Activated T-helper 1 cell treated with anti-CD3 and anti-CD28 coated beads, Interleukin-12 subunit alpha, Interleukin-12 subunit beta, Interleukin-2, Interleukin-4 antibody, amounts not matched to agents 30 ng/mL and 10 ng/mL and 1 ng/mL, durations not matched to agents 14 hours and 24 hours and 36 hours (primary cell): ENCODE data around the gene RITA1. TPM values are rescaled to one million over a fixed set of nuclear protein-coding genes. Genes with fewer than 3 reads are reported as not detected.

Experiments
- DNase-seq: peaks from one replicate; pipeline ENCODE4 v3.0.0; 2021; ENCODE audit warnings: low spot score
- H3K27ac Mint-ChIP-seq: one replicate; pipeline ENCODE4 v1.8.0; 2021; ENCODE audit warnings: mild to moderate bottlenecking, mixed read lengths
- H3K27me3 Mint-ChIP-seq: one replicate; pipeline ENCODE4 v1.8.0; 2022; ENCODE audit warnings: mild to moderate bottlenecking, moderate library complexity, mixed read lengths; ENCODE audit not compliant: insufficient read depth
- H3K36me3 Mint-ChIP-seq: one replicate; pipeline ENCODE4 v1.8.0; 2021; ENCODE audit warnings: low read depth, mixed read lengths
- H3K4me1 Mint-ChIP-seq: one replicate; pipeline ENCODE4 v1.8.0; 2021; ENCODE audit warnings: low read depth, mixed read lengths
- H3K4me3 Mint-ChIP-seq: one replicate; pipeline ENCODE4 v1.8.0; 2021; ENCODE audit warnings: mild to moderate bottlenecking, moderate library complexity, mixed read lengths
- H3K9me3 Mint-ChIP-seq: one replicate; pipeline ENCODE4 v1.8.0; 2021; ENCODE audit warnings: mixed read lengths
- intact Hi-C: fragments of 100-400 bp; cut with micrococcal nuclease; formaldehyde crosslinking; loops from one replicate; pipeline ENCODE4 v1.15.1; 2024
- total RNA-seq: library from RNA; stranded (reverse); gene quantifications from 2 replicates; pipeline ENCODE4 v1.2.3, GENCODE V29; 2022

Gene RITA1
- total RNA-seq, 1 donor from 2014 or later: 31.4 TPM

DNA sequence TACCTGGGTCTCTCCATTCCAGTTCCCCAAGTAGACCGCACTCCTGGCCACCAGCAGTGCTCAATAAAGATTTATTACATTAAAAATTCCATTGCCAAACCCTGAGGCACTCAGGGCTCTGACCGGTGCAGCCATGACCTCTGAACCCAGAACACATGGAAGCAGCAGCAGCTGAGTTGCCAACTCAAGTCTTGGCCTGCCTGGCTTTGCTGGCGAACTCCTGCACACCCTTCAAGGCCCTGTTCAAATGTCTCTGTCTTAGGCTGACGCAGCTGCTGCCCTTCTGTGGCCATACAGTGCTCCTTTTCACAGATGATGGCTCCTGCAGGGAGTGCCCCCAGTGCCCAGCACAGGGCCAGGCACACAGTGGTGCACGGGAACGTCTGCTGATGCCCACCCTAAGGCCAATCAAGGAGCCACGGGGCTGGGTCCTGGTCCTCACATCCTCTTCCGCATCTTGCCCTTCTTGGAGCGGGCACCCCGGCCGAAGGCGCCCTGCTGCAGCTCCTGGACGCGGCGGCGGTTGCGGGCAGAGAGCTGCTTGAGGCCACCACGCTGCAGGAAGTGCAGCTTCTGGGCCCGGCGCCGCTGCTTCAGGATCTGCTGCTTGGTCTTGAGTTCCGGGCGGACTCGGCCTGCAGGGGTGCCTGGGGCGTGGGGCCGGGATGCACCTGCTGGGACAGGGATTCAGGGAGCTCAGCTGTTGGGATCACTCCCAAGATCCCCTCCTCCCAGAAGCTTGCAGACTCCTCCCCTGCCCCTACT is 26.9 kb upstream of the RITA1 start:
- H3K4me3 Mint-ChIP-seq: no peak overlapping the region
- peaks cover 39% of the 10 kb centered on the region for H3K36me3 Mint-ChIP-seq
- no peak for DNase-seq
- H3K4me1 Mint-ChIP-seq: no peaks in the 10 kb centered on the region
- H3K27me3 Mint-ChIP-seq: peaks cover 8% of the 10 kb centered on the region
- no peaks in the 10 kb centered on the region for H3K9me3 Mint-ChIP-seq
- intact Hi-C loops: no loop called here
- H3K27ac Mint-ChIP-seq: no peak overlapping the region

DNA sequence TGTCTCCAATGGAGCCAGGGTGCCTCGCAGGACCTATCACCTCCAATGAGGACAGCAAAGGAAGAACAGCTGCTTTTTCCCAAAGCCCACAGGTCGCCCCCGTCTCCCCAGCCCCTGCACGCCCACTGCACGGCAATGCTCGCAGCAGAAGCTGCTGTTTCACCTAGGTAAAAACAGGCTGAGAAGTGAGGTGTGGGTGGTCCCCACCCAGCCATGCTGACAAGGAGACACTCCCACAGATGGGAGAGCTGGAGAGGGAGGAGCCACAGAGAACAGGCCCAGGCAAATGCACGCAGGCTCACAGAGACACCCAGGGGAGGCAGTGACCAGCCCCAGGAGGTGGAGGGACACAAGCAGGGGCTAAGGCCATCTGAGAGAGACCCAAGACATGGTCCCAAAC is 25.6 kb upstream of the RITA1 start:
- intact Hi-C loops: no loop called here
- H3K27ac Mint-ChIP-seq: no peak overlapping the region

GRCh38 chr12:113161415-113162016 is 24.0 kb upstream of the RITA1 start:
- intact Hi-C loops: no loop called here
- H3K27ac Mint-ChIP-seq: no peak overlapping the region
- no peaks in the 10 kb centered on the region for H3K9me3 Mint-ChIP-seq
- no peak for DNase-seq
- H3K4me3 Mint-ChIP-seq: no peak overlapping the region
- no peaks in the 10 kb centered on the region for H3K4me1 Mint-ChIP-seq
- peaks cover 46% of the 10 kb centered on the region for H3K36me3 Mint-ChIP-seq
- H3K27me3 Mint-ChIP-seq: peaks cover 2% of the 10 kb centered on the region

More for the DNA sequence above, 25.6 kb upstream of the RITA1 start:
- DNase-seq: no peak
- no peaks in the 10 kb centered on the region for H3K4me1 Mint-ChIP-seq
- H3K27me3 Mint-ChIP-seq: peaks cover 2% of the 10 kb centered on the region
- H3K4me3 Mint-ChIP-seq: no peak overlapping the region
- H3K9me3 Mint-ChIP-seq: no peaks in the 10 kb centered on the region
- H3K36me3 Mint-ChIP-seq: peaks cover 39% of the 10 kb centered on the region

DNA sequence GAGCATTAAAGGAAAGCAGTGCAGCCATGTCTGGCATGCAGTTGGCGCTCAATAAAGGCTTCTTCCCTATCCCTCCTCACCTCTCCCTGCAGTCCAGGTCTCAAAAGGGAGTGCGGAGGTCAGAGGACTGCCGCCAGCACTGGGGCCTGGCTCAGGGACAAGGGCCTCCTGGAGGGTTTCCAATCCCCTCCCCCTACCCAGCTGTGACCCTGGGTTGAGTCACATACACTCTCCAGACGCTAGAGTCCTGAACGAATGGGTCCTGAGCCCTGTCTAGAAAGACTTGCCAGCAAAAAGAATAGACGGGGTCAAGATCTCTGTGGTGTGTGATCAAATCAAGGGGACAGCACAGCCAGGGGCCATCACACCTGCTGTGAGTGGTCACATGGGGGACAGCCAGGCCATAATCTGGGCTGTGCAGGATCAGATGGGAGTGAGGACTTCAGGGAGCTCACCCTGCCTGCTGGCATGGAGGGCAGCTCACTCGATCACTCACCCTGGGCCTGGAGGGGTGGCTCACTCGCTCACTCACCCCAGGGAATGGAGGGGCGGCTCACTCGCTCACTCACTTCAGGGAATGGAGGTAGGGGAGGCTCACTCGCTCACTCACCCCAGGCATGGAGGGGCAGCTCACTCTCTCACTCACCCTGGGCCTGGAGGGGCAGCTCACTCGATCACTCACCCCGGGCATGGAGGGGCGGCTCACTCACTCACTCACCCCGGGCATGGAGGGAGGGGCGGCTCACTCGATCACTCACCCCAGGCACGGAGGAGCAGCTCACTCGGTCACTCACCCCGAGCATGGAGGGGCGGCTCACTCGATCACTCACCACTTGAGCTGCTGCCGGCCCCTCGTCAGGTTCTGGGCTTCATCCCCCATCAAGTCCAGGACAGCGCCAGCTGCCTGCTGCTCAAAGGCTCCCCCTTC is 23.2 kb upstream of the RITA1 start:
- intact Hi-C loops: no loop called here

GRCh38 chr12:113163030-113163360 is 22.5 kb upstream of the RITA1 start:
- no peaks in the 10 kb centered on the region for H3K9me3 Mint-ChIP-seq
- H3K4me3 Mint-ChIP-seq: no peak overlapping the region
- H3K27ac Mint-ChIP-seq: no peak overlapping the region
- H3K27me3 Mint-ChIP-seq: no peaks in the 10 kb centered on the region
- no peaks in the 10 kb centered on the region for H3K4me1 Mint-ChIP-seq
- intact Hi-C loops: no loop called here
- H3K36me3 Mint-ChIP-seq: peaks cover 42% of the 10 kb centered on the region
- no peak for DNase-seq

More for the DNA sequence above, 23.2 kb upstream of the RITA1 start:
- H3K27ac Mint-ChIP-seq: no peak overlapping the region
- no peaks in the 10 kb centered on the region for H3K4me1 Mint-ChIP-seq
- no peaks in the 10 kb centered on the region for H3K27me3 Mint-ChIP-seq
- no peak for DNase-seq
- H3K36me3 Mint-ChIP-seq: peaks cover 46% of the 10 kb centered on the region
- no peaks in the 10 kb centered on the region for H3K9me3 Mint-ChIP-seq
- H3K4me3 Mint-ChIP-seq: no peak overlapping the region

DNA sequence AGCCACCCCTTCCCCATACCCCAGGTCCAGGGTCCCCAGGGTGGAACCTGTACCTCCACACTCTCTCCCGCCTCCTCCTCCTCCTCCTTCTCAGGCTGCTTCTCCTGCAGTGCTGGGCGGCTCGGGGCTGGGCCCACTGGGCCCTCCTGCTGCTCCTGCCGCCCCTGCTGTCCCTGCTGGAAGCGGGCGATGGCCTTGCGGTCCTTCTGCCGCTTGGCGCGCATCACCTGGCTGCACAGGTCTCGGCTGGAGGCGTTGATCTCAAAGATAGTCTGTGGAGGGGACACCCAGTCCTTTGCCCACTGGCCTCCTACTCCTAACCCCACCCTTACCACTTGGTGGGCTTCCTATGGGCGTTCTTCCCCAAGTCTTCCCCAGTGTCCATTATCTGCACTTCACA is 21.5 kb upstream of the RITA1 start:
- intact Hi-C loops: no loop called here
- DNase-seq: no peak
- H3K4me3 Mint-ChIP-seq: no peak overlapping the region
- no peaks in the 10 kb centered on the region for H3K4me1 Mint-ChIP-seq
- H3K36me3 Mint-ChIP-seq: peaks cover 42% of the 10 kb centered on the region
- no peaks in the 10 kb centered on the region for H3K9me3 Mint-ChIP-seq
- no peaks in the 10 kb centered on the region for H3K27me3 Mint-ChIP-seq
- no peak overlapping the region for H3K27ac Mint-ChIP-seq

DNA sequence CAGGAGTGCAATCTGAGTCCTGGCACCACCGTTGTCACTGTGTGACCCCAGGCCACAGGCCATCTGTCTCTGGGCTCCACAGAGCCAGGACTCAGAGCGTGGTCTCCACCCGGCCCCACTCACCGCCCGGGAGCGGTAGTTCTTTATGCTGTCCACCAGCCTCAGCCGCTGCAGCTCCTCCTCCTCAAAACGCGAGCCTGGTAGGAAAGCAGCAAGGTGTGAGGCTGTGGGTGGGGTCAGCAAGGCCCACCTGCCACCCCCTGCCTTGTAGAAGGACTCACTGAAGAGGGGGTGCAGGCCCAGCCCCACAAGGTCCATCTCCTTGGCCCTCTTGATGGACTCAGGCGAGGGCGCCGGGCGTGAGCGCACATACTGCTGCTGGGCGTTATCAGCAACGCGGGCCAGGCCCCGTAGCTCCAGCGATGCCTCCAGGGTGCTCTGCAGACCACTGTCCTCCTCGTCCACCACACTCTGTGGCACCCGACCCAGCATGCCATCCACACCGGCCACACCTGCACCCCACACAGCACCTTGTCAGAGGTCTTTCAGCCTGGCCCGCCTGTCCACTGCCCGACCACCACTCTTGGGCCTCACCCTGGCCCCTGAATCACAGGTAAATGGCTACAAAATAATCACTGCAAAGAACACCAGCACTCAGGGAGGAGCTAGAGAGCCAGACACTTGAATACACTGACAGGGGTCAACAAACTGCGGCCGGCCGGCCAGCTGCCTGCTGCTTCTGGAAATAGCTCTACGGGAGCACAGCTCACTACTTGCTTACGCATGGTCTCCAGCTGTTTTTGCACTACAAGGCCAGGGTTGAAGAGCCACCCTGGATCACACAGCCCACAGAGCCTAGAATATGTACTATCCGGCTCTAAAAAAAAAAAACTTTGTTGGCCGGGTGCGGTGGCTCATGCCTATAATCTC is 19.7 kb upstream of the RITA1 start:
- intact Hi-C loops: no loop called here
- H3K4me1 Mint-ChIP-seq: no peaks in the 10 kb centered on the region
- peaks cover 40% of the 10 kb centered on the region for H3K36me3 Mint-ChIP-seq
- no peak for DNase-seq
- H3K27ac Mint-ChIP-seq: no peak overlapping the region
- H3K27me3 Mint-ChIP-seq: no peaks in the 10 kb centered on the region
- no peak overlapping the region for H3K4me3 Mint-ChIP-seq
- H3K9me3 Mint-ChIP-seq: no peaks in the 10 kb centered on the region

GRCh38 chr12:113167868-113168267 is 17.7 kb upstream of the RITA1 start:
- intact Hi-C loops: no loop called here
- H3K27me3 Mint-ChIP-seq: no peaks in the 10 kb centered on the region
- DNase-seq: no peak
- no peaks in the 10 kb centered on the region for H3K4me1 Mint-ChIP-seq
- no peak overlapping the region for H3K4me3 Mint-ChIP-seq
- H3K36me3 Mint-ChIP-seq: peaks cover 36% of the 10 kb centered on the region
- H3K9me3 Mint-ChIP-seq: no peaks in the 10 kb centered on the region
- no peak overlapping the region for H3K27ac Mint-ChIP-seq

DNA sequence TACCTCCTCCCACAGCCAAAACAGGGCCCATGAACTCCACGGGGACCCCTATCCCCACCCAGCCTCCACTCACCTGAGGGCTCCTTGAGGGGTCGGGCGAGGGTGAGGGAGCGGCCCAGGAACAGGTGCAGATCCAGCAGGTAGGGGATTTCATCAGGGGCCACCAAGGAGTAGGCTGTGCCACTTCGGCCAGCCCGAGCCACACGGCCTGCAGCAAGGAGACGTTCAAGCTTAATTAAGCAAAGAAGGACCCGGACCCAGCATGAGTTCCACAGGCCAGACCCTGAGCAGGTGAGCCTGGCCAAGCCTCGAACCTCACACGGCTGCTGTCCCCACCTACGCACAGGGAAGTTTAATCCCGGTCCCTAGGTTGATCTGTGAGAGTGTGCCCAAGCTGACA is 15.8 kb upstream of the RITA1 start:
- Mint-ChIP-seq H3K27ac (no peak overlapping the region), H3K4me3 (no peak overlapping the region), H3K27me3 (no peaks in the 10 kb centered on the region), H3K36me3 (peaks cover 37% of the 10 kb centered on the region), H3K4me1 (peaks cover 4% of the 10 kb centered on the region), H3K9me3 (no peaks in the 10 kb centered on the region)
- DNase-seq: no peak
- intact Hi-C loops: no loop called here

DNA sequence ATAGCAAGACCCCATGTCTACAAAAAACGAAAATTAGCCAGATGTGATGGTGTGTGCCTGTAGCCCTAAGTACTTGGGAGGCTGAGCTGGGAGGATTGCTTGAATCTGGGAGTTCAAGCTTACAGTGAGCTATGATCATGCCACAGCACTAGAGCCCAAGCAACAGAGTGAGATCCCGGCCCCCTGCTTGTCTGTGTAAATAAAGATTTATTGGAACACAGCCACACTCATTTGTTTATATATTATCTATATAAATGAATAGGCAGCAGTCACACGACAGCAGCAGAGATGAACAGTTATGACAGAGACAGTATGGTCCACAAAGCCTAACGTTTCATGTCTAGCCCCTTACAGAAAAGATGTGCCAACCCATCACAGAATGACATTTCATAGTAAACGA is 15.1 kb upstream of the RITA1 start:
- peaks cover 42% of the 10 kb centered on the region for H3K36me3 Mint-ChIP-seq
- no peaks in the 10 kb centered on the region for H3K27me3 Mint-ChIP-seq
- H3K9me3 Mint-ChIP-seq: no peaks in the 10 kb centered on the region
- H3K4me3 Mint-ChIP-seq: no peak overlapping the region
- intact Hi-C loops: no loop called here
- no peak for DNase-seq
- H3K27ac Mint-ChIP-seq: no peak overlapping the region
- peaks cover 4% of the 10 kb centered on the region for H3K4me1 Mint-ChIP-seq

- Mint-ChIP-seq H3K27ac (no peak overlapping the region), H3K4me3 (no peak overlapping the region)
Observed at GRCh38 chr12:113170926-113171325, 14.6 kb upstream of the RITA1 start.

DNA sequence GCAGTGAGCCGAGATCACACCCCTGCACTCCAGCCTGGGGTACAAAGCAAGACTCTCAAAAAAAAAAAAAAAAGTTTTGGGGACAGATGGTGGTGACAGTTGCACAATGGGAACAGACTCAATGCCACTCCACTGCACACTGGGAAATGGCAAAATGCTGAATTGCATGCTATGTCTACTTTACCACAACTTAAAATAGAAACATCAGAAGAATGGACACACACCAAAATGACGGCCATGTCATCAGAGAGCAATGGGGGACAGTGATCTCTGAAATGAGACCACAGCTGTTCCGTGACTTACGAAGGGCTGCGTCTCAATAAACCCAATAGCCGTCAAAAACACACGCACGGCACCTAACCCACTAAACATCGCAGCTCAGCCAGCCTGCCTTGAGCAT is 14.0 kb upstream of the RITA1 start:
- Mint-ChIP-seq H3K36me3 (peaks cover 40% of the 10 kb centered on the region), H3K27ac (no peak overlapping the region), H3K9me3 (no peaks in the 10 kb centered on the region), H3K4me1 (peaks cover 4% of the 10 kb centered on the region), H3K4me3 (no peak overlapping the region), H3K27me3 (no peaks in the 10 kb centered on the region)
- DNase-seq: no peak
- intact Hi-C loops: no loop called here

More at GRCh38 chr12:113170926-113171325, 14.6 kb upstream of the RITA1 start:
- H3K4me1 Mint-ChIP-seq: peaks cover 4% of the 10 kb centered on the region
- no peaks in the 10 kb centered on the region for H3K9me3 Mint-ChIP-seq
- no peak for DNase-seq
- peaks cover 40% of the 10 kb centered on the region for H3K36me3 Mint-ChIP-seq
- intact Hi-C loops: no loop called here
- no peaks in the 10 kb centered on the region for H3K27me3 Mint-ChIP-seq
